Embryonic facial prominence (tissue), 1 donor: Measurements from ENCODE around the gene ZKSCAN5.
A peak's percentile ranks its signal among the peaks of the same experiment; 100 is the strongest.

ENCODE experiments used
- DNase-seq: peaks from one replicate; pipeline ENCODE4 v3.0.0-alpha.2; 2016; ENCODE audit errors: extremely low spot score

The ZKSCAN5 gene

DNA sequence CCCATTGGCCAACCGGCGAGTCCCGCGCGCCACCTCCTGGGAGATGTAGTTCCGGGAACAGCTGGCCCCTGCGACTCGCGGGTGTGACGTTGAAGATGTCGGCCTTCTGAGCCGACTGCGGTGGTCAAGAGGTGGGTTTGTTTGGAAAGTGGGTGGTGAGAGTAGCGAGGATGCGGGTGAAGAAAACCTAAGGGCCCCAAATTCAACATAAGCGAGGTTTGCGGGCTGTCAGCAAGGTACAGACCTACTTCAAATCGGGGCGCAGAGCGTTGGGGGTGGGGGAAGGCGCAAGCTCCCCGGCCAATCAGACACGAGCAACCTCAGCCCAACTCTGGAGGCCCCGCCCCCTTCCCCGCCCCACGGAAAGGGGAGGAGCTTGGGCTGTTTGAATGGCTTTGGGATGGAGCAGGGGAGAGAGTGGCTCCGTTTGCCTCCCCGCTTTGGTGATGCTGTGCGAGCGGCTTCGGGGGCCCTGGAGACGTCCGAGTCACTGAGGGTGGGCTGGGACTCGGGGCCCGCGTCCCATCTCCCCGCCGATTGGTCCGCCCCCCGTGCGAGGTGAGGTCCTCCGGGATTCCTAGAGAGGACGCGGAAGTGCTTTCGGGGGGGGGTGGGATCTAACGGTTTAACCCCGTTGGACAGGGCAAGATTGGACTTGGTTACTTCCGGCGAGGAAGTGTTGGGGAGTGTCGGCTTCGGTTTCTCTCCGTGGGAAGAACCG, at the start of gene ZKSCAN5:
TSS of gene ZKSCAN5 (plus strand) at position 60 of the 721 bp plus-strand sequence. CDS start 1,383 bp downstream, outside the sequence.
- peak; percentile 92 for DNase-seq

- no peak for DNase-seq
Observed at GRCh38 chr7:99455874-99456273, 48.6 kb upstream of the ZKSCAN5 start.

GRCh38 chr7:99456288-99456687, 48.2 kb upstream of the ZKSCAN5 start:
- DNase-seq: no peak

- no peak for DNase-seq
Observed at GRCh38 chr7:99457050-99457649, 47.3 kb upstream of the ZKSCAN5 start.

GRCh38 chr7:99457650-99458493, 46.6 kb upstream of the ZKSCAN5 start:
- no peak for DNase-seq

- no peak for DNase-seq
Observed at GRCh38 chr7:99459087-99459486, 45.4 kb upstream of the ZKSCAN5 start.

GRCh38 chr7:99460651-99461050, 43.8 kb upstream of the ZKSCAN5 start:
- no peak for DNase-seq

GRCh38 chr7:99461221-99461620, 43.2 kb upstream of the ZKSCAN5 start:
- no peak for DNase-seq

GRCh38 chr7:99465421-99465768, 39.1 kb upstream of the ZKSCAN5 start:
- no peak for DNase-seq

DNA sequence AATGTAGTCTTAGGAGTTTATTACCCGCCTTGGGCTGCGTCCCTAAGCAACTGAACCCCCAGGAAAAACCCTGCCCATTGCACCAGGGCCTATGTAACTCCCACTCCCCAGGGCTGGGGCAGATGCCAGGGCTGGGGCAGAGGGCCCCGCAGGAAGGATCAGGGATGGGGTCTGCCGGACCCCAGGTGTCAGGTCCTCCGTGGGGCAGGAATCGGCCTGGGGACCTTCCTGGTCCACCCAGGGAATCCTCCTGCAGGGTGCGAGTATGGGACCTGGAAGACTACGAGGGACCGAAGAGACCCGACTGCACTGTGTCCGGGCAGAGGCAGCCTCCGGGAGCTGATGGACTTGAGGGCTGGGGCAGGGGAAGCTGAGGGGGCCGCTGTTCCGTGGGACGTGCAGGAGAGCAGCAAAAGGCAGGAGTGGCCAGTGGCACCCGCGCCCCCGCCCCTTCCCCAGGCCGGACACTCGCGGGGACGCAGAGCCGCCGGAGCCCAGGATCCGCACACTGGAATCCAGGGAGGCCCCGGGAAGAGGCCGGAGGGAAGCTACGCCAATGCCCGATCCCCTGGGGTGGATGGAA, 36.0 kb upstream of the ZKSCAN5 start:
- DNase-seq: no peak

DNA sequence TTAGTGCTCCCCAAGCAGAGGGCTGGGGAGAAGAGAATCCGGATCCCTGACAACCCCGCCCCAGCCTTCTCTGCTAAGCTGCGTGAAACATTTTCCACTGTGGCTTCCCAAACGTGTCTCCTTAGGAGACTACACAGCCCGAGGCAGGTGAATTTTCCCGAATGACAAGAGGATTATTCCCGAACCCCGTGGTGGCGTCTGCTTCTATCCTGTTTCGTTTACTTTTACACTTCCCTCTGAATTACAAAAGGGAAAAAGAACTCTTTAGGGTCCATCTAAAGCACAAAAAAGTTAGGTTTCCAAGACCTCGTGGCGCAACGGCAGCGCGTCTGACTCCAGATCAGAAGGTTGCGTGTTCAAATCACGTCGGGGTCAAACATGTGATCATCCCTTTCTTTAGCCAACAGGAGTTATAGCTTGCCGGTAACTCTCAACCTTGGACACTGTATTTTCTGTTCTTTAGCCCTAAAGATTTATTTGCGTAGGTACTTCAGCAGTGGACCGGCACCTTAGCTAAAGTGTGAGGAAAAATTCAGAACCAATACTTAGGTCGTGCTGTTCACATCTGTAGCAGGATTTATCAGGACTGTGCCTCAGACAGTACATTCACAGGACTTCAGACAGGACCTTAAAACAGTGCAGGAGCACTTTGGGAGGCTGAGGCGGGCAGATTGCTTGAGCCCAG, 34.9 kb upstream of the ZKSCAN5 start:
- DNase-seq: no peak

DNA sequence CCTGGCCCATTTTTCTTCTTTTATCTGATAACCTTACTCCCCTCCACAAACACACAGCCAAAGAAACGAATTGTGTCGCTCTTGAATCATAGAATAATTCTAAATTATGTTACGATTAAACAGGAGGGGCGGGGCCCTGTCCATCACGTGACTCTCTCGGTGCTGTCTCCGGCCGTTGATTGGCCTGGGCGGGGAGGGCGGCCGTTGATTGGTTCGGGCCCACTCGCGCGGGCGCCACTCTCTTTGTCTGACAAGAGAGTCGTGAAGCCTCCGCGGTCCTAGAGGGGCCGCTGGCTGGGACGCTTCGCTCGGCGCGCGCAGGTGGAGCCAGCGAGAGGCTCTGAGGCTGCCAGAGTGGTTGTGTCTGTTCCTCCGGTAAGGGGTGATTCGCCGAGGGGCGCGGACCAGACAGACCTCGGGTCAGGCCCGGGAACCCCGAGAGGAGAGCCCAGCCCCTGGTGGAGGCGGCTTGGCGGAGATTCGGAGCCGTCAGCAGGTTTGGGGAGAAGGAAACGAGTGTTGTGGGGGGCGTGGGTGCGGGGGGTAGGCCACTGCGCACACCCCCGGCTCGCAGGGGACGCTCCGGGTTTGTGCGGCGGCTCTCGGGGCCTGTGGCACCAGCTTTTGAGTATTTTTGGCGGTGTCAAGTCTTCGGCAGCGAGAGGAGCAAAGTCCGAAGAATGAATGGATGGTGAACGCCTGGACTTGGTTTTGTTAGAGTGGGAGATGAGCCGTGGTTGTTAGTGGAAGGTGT, 31.7 kb upstream of the ZKSCAN5 start, which contains the start of gene ZNF789:
TSS of gene ZNF789 (plus strand) at position 330 of the 754 bp plus-strand sequence. CDS start 3,567 bp downstream, outside the sequence.
- DNase-seq: peak; percentile 90

- no peak for DNase-seq
Observed at GRCh38 chr7:99473315-99473596, 31.2 kb upstream of the ZKSCAN5 start.

- DNase-seq: no peak
Observed at GRCh38 chr7:99476107-99476506, 28.4 kb upstream of the ZKSCAN5 start.

- no peak for DNase-seq
Observed at GRCh38 chr7:99478464-99479440, 25.7 kb upstream of the ZKSCAN5 start.

DNA sequence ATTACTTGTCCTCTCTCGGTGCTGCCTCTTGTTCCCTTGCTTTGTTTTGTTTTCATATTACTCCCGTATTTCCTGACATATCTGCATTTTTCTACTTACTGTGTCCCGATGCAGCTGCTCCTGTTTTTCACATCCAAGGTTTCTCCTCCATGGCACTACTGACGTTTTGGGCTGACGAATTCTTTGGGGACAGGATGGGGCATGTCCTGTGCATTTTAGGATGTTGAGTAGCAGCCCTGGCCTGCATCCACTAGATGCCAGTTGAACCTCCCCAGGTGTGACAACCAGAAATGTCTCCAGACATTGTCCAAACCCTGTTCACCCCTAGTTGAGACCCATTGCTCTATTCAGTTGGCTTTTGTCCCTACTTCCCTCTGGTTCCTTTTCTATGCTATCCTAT, 19.4 kb upstream of the ZKSCAN5 start:
- no peak for DNase-seq

DNA sequence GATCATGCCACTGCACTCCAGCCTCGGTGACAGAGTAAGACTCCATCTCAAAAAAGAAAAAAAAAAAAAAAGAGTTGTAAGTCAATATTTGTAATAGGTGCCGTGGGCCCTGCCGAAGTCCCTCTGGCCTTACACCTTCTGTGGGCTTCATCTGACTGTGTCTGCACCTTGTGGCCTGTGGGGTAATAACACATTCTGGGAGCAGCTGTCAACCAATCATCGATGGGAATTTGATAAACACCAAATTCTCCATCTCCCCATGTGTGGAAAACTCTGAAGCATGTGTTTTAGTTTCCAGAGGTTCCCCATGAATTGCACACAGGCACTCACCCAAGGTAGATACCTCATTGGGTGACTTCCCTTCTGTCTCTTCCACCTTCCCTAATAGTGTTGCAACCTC, 15.2 kb upstream of the ZKSCAN5 start:
- no peak for DNase-seq

DNA sequence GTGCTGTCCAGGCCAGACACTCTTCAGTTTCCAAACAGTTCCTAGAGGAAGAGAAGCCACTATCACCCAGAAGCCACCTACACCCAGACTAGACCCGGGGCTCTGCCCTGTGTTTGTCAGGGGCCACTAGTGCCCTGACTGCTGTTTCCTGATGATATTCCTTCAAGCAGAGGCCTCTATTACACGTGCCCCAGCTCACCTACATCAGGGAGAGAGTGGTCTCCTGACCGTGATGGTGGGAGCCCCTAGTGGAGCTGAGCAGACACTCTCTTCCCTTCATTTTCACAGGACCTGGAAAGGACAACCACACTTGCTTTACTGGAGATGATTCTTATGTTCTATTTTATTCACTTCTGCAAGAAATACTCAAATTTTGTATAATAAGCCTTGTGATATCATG, 13.6 kb upstream of the ZKSCAN5 start:
- DNase-seq: no peak

- no peak for DNase-seq
Observed at GRCh38 chr7:99493823-99494222, 10.6 kb upstream of the ZKSCAN5 start.
